Effector CD4-positive, alpha-beta T cell (primary cell): Measurements from ENCODE around the gene RBP5.
"Not testable (repeated sequence)": the region's sequence is repeated elsewhere in the genome, so short reads cannot be mapped to it uniquely, and the experiment has no call there.

Experiments used
- DNase-seq: peaks from one replicate; pipeline ENCODE4 v3.0.0-alpha.2; 2020

RBP5 gene

DNA sequence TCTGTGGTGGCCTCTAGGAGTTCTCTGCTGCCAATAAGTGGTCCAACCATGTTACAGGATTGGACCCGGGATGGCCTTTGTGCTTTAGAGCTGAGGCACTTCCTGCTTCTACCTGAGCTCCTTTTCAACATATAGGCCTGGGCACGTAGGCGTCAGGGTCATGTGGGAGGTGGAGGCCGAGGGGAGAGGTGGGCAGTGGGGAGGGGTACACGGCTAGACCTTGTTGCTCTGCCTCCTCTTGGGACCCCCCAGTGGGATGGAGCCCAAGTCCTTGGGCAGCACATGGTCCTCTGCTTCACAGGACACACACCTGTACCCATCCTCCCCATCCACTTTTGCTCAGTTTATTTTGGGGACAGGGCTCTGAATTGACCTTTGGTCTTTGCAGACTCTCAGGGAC lies 7.4 kb downstream of the RBP5 start:
- no peak for DNase-seq

DNA sequence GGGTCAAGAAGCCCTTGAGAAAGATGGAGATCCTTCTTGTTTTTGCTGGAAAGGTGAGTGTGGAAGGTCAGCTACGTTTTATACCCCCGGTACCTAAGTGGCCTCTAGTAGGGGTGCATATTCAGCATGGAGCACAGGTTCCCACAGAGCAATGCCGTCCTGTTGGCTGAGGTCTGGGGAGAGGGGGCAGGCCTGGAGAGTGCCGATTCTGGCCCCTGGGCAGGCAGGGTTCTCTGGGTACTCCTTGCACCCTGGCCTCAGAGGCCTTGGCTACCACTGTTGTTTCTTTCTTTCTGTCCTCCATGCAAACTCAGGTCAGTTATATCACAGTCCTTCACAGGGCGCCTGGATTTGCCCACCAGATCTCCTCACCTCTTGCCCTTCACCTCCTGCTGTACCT lies 8.5 kb downstream of the RBP5 start:
- DNase-seq, result no peak

DNA sequence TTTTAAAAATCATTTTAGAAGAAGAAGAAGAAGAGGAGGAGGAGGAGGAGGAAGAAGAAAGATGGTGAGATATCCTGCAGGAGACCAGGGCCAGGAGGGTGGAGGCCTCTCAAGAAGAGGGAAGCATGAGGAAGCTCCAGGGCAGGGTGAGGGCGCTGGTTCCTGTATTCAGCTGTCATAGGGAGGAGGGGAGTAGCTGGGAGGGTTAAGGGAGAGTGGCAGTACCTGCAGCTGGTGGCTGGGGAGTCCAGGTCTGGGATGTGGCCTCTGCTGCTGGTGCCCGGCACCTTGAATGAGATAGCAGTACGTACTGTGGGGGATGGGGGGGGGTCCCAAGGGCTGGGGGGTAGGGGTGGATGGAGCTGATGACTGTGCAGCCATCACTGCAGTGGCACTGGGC lies 9.8 kb downstream of the RBP5 start:
- no peak for DNase-seq

DNA sequence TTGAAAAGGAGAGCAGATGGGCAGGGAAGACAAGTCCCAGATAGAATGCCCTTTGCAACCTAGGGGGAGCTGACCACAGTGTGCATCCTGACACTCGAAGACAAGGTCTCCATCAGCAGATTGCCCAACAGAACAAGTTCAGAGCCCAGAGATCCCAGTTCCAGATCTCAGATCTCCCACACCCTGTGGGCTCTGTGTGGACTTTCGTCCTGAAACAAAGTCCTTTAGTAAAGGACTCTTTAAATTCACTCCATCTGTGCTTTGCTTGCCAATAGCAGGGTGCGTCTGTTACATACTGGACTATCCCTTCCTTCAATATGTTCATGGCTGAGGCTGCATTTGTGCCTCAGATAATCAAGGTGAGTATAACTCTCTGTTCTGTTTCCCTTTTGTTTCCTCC lies 11.0 kb downstream of the RBP5 start:
- no peak for DNase-seq

DNA sequence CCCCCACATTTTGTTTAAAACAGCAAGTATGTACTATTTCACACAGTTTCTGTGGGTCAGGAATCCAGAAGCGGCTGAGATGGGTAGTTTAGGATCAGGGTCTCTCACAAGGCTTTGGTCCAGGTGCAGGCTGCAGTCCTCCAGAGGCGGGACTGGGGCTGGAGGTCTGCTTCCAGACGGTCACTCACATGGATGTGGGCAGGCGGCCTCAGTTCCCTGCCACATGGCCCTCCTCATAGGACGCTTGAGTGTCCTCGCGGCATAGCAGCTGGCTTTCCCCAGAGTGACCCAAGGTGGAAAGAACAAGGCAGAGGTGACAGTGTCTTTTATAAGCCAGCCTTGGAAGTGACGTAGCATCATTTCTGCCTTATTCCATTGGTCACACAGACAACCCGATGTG lies 11.8 kb downstream of the RBP5 start:
- DNase-seq, result no peak

DNA sequence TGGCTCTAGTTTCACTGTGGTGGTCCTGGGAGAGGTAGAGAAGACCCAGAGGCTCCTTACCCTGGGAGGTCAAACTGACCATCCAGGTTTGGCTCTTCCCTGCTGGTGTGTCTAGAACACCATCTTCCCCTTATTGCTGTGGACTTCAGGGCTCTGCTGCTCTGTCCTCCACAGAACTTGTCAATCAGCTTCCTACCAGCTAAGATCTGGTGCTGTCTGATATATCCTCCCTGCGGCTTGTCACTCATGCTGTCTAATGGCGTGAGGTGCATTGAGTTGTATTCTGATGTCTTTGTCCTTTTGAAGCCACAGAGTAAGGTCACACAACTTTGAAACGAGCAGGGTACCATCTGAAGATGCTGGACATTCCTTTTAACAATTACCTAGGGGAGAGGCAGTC lies 12.5 kb downstream of the RBP5 start:
- DNase-seq, result no peak

DNA sequence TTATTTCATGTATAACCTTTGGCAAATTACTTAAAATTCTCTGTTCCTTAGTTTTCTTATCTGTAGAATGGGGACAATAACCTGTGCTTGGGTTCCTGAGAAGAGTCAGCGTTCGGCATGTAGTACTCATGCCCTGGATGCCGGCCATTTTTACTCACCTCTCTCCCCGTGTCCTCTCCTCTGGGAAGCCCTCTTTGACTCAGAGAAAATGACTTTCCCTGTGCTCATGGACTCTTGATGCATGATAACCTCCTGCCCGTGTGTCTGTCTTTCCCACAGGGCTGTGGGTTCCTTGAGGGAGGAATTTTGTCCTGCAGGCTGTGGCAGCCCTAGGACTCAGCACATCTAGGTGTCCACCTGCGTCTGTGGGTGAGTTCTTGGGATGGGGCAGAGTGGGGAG lies 13.8 kb downstream of the RBP5 start:
- DNase-seq, result no peak

DNA sequence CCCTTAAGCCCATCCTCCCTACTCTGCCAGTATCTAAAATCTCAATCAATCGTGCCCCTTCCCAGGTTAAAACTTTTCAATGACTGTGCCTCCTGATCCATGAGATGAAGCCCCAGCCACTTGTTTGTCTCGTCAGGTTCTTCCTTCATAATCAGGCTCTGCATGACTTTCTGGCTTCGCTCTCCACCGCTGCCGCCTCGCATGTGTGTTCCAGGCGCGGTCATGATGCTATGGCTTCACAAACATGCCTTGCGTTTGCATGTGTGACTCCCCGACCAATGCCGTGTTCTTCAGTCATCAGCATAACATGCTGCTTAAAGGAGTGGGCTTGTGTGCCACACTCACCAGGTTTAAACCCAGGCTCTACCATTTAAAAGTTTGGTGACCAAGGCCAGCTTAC lies 14.7 kb downstream of the RBP5 start:
- DNase-seq, result no peak

DNA sequence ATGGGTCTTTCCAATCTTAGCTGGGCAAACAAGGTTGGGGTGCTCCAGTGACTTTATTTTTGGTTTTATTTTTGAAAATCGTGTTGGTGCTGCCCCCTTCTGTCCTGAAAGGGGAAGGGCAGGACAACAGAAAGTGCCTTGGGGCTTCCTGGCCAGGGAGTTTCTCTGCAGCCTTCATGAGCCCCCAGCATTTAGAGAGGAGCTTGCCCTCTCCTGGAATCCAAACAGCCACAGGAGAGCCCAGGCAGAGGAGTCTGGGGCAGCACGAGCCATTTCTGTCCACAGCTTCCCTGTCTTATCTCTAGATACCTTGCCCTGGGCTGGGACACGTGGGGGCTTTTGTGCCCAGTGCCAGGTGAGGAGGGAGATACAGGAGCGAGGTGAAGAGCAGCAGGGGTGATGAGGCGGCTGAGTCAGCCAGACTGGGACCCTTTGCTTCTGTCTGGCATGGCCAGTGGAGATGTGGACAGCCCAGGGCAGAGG lies 15.3 kb downstream of the RBP5 start:
- DNase-seq, result peak; percentile 27

DNA sequence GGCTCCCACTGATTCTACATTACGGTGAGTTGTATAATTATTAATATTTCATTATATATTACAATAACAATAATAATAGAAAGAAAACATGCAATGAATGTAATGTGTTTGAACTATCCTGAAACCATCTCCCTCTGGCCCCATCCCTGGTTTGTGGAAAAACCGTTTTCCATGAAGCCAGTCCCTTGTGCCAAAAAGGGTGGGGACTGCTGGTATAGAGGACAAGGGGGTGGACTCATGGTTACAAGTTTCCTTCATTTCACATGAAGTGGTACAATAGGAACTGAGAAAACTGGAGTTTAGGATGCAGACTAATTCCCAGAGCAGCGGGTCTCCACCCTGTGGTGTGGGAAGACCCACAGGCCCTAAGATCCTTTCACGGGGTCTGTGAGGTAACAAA lies 16.6 kb downstream of the RBP5 start:
- no peak for DNase-seq

DNA sequence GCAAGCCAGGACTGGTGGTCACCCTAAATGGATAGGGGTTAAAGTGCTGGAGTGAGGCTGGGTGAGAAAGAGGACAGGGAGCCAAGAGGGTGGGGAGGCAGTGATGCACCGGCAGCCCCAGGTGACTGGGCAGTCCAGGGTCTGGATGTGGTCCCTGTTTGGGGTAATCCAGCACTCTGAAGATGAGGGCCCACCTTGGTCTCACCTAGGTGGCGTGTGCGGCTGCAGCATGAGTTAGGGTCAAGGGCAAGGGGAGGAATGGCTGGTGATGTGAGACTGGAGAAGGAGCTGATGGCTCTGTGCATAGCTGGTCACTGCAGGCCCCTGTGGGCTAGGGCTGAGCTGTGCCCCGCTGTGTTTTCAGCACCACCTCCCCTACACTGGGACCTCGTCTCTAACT lies 18.0 kb downstream of the RBP5 start:
- no peak for DNase-seq

DNA sequence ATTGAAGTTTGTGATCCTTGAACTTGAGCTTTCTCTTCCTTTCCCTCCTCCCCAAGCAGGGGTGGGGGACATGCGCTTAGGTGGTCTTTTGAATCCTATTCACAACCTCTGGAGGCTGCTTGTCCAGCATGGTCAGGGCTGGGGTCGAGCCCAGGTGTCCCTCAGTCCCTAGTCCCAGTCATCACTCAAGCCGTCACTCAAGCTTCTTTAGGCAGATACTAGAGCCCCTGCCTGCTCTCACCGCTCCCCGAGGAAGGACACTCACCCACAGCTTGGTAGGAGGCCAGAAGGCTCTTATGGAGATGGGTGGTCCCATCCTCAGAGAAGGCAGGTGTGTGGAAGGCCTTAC lies 19.1 kb downstream of the RBP5 start:
- DNase-seq, result no peak

DNA sequence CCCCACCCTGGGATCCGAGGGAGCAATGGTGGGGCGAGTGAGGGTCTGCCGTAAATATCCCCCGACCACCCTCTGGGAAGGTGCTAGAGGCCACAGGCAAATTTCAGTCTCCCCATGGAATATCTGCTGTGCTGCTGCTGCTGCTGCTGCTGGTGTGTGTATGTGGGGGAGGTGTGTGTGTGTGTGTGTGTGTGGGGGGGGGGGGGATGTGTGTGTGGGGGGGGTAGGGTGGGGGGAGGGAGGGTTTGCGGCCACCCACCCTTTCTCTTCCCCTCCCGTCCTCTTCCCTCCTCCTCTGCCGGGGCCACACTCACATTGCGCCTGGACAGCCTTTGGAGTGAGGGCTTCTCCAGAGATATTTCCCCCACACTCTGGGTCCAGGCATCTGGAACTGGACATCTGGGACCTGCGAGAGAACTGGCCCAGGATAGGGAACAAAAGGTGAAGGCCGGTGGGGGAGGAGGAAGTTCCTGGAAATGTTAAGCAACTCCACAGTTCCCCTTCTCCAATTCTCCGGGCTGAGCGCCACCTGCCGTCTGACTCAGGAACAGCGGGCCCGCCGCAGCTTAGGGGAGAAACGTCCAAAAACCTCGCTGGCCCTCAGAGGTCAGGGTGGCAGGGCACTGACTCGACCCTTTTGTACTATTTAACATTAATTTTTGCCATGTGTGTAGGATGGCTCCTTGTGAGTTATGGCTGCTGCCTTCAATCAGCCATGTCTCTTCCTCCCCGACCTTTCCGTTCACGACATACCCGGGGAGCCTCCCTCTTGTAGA lies 19.7 kb downstream of the RBP5 start, which contains the start of gene C1RL:
Gene C1RL, minus strand, starts transcription at position 419 of the 776 bp plus-strand sequence. Its CDS starts 34 bp downstream, at position 385.
- DNase-seq, result peak; percentile 72

DNA sequence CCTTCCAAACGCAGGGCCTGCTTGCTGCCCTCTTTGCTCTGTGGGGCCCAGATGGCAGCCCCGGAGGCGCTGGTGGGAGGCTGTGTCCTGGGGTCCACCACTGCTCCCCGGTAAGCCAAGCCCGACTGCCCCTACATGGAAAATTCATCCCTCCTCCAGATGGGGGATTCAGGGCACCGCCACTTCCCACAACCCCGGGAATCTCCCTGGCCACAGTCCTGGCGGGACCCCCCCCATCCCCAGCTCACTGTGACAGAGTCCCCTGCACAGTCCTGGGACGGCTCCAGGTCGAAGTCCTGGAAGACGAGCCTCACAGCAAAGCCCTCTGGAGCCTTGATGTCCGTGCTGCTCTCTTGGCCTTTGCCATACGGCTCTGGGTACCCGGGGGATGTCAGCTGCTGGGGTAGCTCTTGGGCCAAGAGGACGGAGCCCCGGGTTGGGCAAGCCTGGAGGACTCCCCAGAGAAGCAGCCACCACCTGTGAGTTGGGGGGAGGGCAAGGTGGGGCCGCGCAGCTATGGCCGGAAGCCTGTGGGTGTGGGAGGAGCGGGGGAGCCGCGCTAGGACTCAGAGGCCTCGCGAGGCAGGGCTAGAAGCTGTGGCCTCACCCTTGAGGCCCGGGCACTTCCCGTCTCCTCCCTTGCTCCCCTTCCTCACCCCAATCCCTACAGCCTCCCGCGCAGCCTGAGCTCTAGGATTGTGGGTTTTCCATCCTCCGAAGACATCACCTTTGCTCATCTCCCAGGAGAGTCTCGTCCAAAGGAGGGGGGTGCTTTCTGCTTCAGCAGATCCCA lies 20.5 kb downstream of the RBP5 start:
- DNase-seq, result peak; percentile 50

DNA sequence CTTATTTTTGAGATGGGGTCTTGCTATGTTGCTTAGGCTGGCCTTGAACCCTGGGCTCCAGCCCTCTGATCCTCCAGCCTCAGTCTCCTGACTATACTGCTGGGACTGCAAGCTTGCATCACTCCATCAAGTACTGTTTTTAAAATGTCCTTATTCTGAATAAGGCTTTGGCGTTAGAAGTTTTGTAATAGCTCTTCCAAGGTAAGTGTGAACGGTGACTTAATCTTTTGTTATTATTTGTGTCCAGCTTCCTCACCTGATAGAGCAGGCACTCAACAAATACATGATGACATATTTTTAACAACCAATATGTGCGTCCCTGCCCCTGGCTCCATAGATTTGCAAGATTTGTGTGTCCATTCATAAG lies 21.1 kb downstream of the RBP5 start:
- no peak for DNase-seq

DNA sequence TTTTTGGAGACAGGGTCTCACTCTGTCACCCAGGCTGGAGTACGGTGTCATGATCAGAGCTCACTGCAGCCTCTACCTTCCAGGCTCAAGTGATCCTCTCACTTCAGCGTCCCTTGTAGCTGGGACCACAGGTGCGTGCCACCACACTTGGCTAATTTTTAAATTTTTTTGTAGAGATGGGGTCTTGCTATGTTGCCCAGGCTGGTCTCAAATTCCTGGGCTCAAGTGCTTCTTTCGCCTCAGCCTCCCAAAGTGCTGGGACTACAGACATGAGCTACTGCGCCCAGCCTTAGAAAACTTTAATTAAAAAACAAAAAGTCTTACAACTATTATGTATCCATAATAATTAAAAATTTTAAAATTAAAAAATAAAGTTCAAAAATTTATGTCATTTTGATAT lies 21.5 kb downstream of the RBP5 start:
- not testable (repeated sequence) for DNase-seq

DNA sequence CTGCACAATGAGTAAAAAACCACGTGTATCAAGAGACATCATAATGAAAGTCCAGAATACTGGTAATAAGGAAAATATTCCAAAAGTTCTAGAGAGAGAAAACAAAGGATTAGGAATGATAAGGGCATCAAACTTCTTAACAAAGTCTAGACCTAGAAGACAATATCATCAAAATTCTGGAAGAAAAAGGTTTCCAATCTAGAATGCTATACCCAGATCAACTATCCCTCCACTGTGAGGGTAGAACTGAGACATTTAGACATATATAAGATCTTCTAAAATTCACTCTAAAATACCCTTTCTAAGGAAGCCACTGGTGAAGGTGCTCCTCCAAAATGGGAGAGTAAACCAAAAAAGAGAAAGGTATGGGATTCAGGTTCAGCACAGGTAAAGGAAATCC lies 22.6 kb downstream of the RBP5 start:
- DNase-seq, result no peak

DNA sequence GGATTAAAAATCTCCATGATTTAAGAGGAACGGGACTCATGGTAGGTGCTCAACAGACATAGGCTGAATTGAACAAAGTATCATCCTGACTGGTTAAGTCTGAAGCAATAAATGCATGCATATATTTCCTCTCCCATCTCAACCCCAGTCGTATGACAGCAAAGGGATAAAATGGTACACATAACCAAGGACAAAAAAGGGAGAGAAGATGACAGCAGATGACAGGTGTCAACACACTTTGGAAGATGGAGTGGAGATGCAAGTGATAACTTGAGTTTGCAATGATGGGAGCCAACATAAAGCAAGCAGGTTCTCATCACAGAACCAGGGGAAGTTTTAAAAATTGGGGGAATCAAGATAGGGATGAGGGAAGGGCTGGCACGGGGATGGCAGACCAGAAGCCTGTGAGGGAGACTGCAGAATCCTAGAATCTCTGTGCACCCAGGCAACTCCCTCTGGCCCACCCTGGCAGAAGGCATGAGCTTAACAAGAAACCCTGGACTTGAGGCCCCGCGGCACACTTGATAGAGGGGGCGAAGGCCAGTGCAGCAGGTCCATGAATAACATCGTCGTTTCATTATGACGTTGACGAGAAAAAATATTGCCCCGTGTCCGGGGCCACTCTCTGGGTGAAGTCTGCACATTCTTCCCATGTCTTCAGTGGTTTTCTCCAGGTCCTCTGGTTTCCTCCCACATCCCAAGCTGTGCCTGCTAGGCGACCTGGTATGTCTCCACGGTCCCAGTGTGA lies 24.7 kb downstream of the RBP5 start:
- DNase-seq, result no peak

DNA sequence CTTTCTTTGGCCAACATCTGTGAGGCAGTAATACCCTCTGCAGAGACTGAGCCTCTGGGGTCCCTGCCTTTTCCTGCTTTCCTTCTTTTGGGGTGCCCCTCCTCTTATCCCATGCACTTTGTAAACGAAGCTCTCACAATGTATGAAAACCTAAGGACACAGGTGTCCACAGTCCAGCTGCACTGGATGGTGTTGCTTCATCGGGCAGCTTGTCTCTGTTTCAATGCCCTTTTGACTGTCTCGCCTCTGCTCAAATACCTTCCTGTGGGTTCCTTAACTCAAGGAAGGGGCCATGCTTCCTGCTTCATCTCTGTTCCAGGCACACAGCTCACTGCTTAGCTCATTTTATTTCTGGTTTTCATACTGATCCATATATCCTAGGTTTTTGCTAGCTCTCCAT lies 26.1 kb downstream of the RBP5 start:
- no peak for DNase-seq

DNA sequence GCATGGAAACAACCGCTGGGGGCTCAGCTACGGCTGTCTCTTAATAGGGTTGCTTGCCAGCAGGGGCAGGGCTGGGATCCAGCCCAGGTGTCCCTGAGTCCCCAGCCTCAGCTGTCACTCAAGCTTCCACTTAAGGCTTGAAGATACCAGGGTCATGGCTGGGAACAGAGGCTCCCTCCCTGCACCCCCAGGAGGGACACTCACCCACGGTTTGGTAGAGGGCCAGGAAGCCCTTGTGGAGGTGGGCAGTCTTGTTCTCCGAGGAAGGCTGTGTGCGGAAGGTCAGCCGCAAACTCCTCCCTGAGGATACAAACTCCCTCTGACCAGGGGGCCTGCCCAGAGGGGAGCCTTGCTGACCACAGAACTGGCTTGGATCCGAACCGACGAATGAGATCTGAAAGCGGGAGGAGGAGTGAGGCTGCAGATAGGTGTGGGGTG lies 27.0 kb downstream of the RBP5 start:
- DNase-seq, result no peak

DNA sequence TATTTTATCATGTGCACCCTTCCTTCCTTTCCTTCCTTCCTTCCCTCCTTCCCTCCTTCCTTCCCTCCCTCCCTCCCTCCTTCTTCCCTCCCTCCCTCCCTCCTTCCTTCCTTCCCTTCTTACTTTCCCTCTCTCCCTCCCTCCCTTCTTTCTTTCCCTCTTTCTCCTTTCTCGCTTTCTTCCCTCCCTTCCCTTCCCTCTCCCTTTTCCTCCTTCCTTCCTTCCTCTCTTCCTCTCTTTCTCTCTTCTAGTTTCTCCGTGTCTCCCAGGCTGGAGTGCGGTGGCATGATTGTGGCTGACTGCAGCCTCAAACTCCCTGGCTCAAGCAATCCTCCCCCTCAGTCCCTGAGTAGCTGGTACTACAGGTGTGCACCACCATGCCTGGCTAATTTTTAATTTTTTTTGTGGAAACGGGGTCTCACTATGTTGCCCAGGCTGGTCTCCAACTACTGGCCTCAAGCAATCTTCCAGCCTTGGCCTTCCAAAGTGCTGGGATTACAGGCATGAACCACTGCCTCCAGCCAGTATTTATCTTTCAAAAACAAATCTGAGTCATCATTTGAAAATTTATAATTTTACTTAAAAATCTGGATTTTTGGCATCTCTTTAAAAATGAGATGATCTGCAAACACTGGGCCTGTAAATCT lies 27.5 kb downstream of the RBP5 start:
- no peak for DNase-seq

DNA sequence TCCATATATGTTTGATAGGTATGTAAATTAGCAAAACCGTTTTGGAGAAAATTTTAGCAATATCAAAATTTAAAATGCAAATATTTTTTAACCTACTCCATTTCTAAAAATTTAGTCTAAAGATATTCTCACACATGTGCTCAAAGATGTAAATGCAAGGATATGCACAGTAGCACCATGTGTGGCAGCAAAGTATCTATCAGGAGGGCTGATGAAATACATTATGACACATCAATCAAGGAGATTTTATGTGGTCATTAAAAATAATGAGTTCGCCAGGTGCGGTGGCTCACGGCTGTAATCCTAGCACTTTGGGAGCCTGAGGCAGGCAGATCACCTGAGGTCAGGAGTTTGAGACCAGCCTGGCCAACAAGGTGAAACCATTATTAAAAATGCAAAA lies 28.4 kb downstream of the RBP5 start:
- DNase-seq, result no peak
